Activated naive CD4-positive, alpha-beta T cell treated with anti-CD3 and anti-CD28 coated beads for 36 hours (primary cell): Measurements from ENCODE around the gene TFG. TPM values are rescaled to one million over a fixed set of nuclear protein-coding genes. Genes with fewer than 3 reads are reported as not detected.

Experiments
- CTCF ChIA-PET: fragments of 350-600 bp; sonication (Branson Sonifier 250); formaldehyde crosslinking; loops from one replicate; lab custom pipeline; 2021; ENCODE audit warnings: antibody characterized with exemption; lab: Charles Lee
- DNase-seq: peaks from one replicate; pipeline ENCODE4 v3.0.0-alpha.2; 2020
- H3K27ac Mint-ChIP-seq: one replicate; pipeline ENCODE4 v1.8.0; 2021; ENCODE audit warnings: mild to moderate bottlenecking, mixed read lengths
- H3K27me3 Mint-ChIP-seq: one replicate; pipeline ENCODE4 v1.8.0; 2021; ENCODE audit warnings: low read depth, mixed read lengths
- H3K36me3 Mint-ChIP-seq: one replicate; pipeline ENCODE4 v1.8.0; 2021; ENCODE audit warnings: low read depth, mixed read lengths
- H3K4me1 Mint-ChIP-seq: one replicate; pipeline ENCODE4 v1.8.0; 2021; ENCODE audit warnings: low read depth, mixed read lengths
- H3K4me3 Mint-ChIP-seq: one replicate; pipeline ENCODE4 v1.8.0; 2021; ENCODE audit warnings: mild to moderate bottlenecking, moderate library complexity, mixed read lengths
- H3K9me3 Mint-ChIP-seq: one replicate; pipeline ENCODE4 v1.8.0; 2021; ENCODE audit warnings: mixed read lengths
- intact Hi-C: fragments of 100-400 bp; cut with micrococcal nuclease; formaldehyde crosslinking; loops from one replicate; pipeline ENCODE4 v1.15.1; 2023
- total RNA-seq, 2 experiments: library from RNA; stranded (reverse); gene quantifications; one replicate each; pipeline ENCODE4 v1.2.3, GENCODE V29; 2021

TFG gene
- total RNA-seq, 2 experiments from 2014 or later: 45.6 to 46.0 TPM

DNA sequence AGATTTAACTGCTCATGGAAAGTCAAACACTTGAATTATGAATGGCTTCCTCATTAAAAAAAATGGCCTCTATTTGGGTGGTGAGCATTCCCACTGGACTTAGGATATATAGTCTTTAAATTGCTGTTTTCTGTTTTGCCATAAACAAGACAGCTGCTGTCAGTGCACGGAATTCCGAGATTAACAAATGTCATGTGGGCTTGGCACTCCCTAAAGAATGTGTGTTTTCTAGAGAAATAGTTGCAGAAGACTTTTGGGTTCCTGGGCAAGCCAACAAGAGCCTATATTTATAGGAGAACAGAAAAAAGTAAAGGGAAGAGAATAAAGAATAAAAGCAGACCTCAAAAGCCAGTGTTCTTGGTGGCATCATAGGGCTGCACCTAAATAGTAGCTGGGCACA lies 13.6 kb upstream of the TFG start:
- no peak overlapping the region for H3K27ac Mint-ChIP-seq
- CTCF ChIA-PET: no interaction called here
- intact Hi-C loops: no loop called here
- H3K9me3 Mint-ChIP-seq: no peaks in the 10 kb centered on the region
- H3K36me3 Mint-ChIP-seq: no peaks in the 10 kb centered on the region
- H3K27me3 Mint-ChIP-seq: peaks cover 27% of the 10 kb centered on the region
- no peak overlapping the region for H3K4me3 Mint-ChIP-seq
- DNase-seq: no peak
- H3K4me1 Mint-ChIP-seq: no peaks in the 10 kb centered on the region

DNA sequence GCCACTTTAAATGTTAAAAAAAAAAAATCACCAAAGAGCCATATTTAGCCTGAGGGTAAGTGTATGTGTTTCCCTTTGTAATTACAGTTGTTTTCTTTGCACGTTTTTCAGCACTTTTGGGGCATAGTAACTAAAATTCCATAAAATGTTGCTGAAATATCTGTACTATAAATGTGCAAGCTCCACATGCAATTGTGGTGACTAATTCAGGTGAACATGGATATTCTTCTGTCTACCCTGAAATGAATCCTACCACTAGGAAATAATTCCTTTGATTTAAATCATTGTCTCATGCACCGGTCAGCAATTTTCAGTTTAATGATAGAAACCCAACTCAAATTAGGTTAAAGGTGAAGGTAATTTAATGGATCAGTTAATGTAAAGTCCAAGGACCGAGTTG lies 13.1 kb upstream of the TFG start:
- H3K9me3 Mint-ChIP-seq: no peaks in the 10 kb centered on the region
- no peaks in the 10 kb centered on the region for H3K4me1 Mint-ChIP-seq
- H3K4me3 Mint-ChIP-seq: no peak overlapping the region
- H3K27ac Mint-ChIP-seq: no peak overlapping the region
- intact Hi-C loops: no loop called here
- CTCF ChIA-PET: no interaction called here
- no peak for DNase-seq
- H3K27me3 Mint-ChIP-seq: peaks cover 27% of the 10 kb centered on the region
- no peaks in the 10 kb centered on the region for H3K36me3 Mint-ChIP-seq

GRCh38 chr3:100697172-100697571 lies 12.1 kb upstream of the TFG start:
- Mint-ChIP-seq H3K36me3 (no peaks in the 10 kb centered on the region), H3K4me1 (no peaks in the 10 kb centered on the region), H3K27me3 (peaks cover 33% of the 10 kb centered on the region), H3K27ac (no peak overlapping the region), H3K4me3 (no peak overlapping the region), H3K9me3 (no peaks in the 10 kb centered on the region)
- intact Hi-C loops: no loop called here
- DNase-seq: no peak
- CTCF ChIA-PET: no interaction called here

DNA sequence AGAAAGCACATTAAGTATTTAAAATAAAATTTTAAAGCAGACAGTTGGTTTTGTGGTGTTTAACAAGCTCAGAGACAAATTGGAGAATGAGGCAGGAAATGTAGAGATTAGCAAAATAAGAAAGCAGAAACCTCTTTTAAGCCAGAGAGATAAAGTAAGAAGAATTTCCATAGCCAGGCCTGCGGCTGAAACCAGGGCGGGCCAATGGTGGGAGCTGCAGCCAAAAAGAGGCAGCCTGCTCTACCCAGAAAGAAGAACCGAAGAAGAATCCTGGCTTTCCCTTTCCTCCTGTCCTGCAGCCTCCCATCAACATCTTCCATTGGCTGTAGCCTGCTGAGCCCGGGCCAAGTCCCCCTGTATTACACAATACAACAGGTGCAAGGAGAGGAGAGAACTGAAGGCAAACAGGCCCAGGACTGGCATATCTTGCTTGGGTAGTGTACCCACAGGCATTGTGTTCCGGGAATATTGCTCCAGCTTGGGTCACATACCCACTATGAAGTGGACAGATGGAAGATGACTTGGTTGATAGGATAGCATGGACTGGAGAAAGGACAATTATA lies 11.5 kb upstream of the TFG start:
- Mint-ChIP-seq H3K4me3 (no peak overlapping the region), H3K9me3 (no peaks in the 10 kb centered on the region), H3K27me3 (peaks cover 37% of the 10 kb centered on the region), H3K4me1 (no peaks in the 10 kb centered on the region), H3K36me3 (no peaks in the 10 kb centered on the region), H3K27ac (no peak overlapping the region)
- no peak for DNase-seq
- intact Hi-C loops: no loop called here
- CTCF ChIA-PET: no interaction called here

- Mint-ChIP-seq H3K27ac (no peak overlapping the region), H3K4me3 (no peak overlapping the region), H3K36me3 (no peaks in the 10 kb centered on the region), H3K27me3 (peaks cover 35% of the 10 kb centered on the region), H3K9me3 (no peaks in the 10 kb centered on the region), H3K4me1 (no peaks in the 10 kb centered on the region)
- CTCF ChIA-PET: interaction anchor here (0.7 kb wide), 1 partner anchor 107 kb away, joined by 3 read pairs; no protein-coding TSS in a partner anchor
- DNase-seq: no peak
- intact Hi-C loops: no loop called here
These were observed 10.6 kb upstream of the TFG start for GRCh38 chr3:100698736-100699135.

DNA sequence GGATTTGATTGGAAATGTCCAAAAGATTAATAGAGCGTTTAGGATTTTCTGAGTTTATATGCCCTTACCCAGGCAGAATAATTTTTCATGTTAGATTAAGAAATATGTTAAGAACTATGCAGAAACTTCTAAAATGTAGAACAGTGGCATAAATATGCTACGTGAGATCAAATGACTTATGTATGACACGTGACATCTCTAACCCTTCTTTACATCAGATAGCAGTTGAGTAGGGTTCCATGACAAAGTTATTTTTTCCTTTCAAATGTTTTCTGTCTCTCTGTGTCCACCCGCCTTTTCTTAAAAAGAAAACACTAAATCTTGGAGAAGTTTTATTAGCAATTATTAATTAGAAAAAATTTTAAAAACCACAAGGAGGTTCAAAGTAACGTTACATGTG lies 8.6 kb upstream of the TFG start:
- Mint-ChIP-seq H3K27ac (no peak overlapping the region), H3K4me1 (no peaks in the 10 kb centered on the region), H3K9me3 (no peaks in the 10 kb centered on the region), H3K36me3 (no peaks in the 10 kb centered on the region), H3K4me3 (no peak overlapping the region), H3K27me3 (peaks cover 25% of the 10 kb centered on the region)
- CTCF ChIA-PET: no interaction called here
- DNase-seq: no peak
- intact Hi-C loops: no loop called here

DNA sequence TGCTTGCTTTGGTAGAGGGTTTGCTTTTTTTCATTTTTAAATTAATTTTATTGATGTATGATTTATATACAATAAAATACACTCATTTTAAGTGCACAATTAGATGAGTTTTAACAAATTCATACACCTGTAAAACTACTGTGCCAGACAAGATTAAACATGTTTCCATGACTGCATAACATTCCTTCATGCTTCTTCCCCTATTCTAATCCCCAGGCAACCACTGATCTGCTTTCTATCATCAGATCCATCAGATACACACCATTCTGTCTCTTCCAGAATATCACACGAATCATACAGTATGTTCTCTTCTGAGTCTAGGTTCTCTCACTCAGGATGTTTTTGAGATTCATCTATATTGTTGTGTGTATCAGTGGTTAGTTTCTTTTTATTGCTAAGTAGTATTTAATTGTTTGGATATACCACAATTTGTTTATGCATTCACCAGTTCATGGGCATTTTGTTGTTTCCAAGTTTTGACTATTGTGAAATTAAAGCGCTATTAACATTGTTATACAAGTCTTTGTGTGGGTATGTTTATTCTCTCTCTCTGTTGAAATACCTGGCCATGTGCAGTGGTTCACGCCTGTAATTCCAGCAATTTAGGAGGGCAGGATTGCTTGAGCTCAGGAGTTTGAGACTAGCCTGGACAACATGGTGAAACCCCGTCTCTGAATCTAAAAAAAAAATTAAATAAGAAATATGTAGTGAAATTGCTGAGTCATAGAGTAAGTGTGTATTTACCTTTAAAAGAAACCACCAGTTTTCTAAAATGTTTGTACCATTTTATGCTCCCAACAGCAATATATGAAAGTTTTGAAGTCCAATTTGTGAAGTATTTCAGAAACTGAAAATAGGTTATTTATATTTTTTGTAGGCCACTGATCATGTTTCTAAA lies 7.0 kb upstream of the TFG start:
- Mint-ChIP-seq H3K9me3 (no peaks in the 10 kb centered on the region), H3K27me3 (peaks cover 26% of the 10 kb centered on the region), H3K4me1 (no peaks in the 10 kb centered on the region), H3K27ac (no peak overlapping the region), H3K36me3 (no peaks in the 10 kb centered on the region), H3K4me3 (no peak overlapping the region)
- DNase-seq: no peak
- intact Hi-C loops: no loop called here
- CTCF ChIA-PET: no interaction called here

DNA sequence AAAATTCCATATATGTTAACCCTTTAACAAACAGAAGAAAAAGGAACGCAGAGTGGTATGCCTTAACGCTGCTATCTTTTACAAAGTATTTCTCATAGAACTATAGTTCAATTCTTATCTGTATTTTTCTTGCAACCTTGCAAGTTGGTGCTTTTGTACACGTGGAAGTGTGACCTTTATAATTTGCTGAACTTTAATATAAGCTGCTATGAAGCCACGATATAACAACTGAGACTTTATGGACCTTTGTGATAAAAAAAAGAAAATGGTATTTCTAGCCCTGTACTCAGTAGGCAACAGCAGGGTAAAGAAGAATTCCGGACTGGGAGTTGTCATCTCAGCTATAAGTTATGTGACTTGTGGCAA lies 6.3 kb upstream of the TFG start:
- no peaks in the 10 kb centered on the region for H3K36me3 Mint-ChIP-seq
- H3K4me1 Mint-ChIP-seq: no peaks in the 10 kb centered on the region
- no peak for DNase-seq
- intact Hi-C loops: no loop called here
- no peak overlapping the region for H3K27ac Mint-ChIP-seq
- CTCF ChIA-PET: no interaction called here
- H3K4me3 Mint-ChIP-seq: no peak overlapping the region
- peaks cover 26% of the 10 kb centered on the region for H3K27me3 Mint-ChIP-seq
- no peaks in the 10 kb centered on the region for H3K9me3 Mint-ChIP-seq

- CTCF ChIA-PET: no interaction called here
- no peak for DNase-seq
- Mint-ChIP-seq H3K4me1 (peaks cover 5% of the 10 kb centered on the region), H3K36me3 (no peaks in the 10 kb centered on the region), H3K4me3 (no peak overlapping the region), H3K9me3 (no peaks in the 10 kb centered on the region), H3K27me3 (peaks cover 18% of the 10 kb centered on the region), H3K27ac (no peak overlapping the region)
- intact Hi-C loops: no loop called here
These were observed 5.4 kb upstream of the TFG start for GRCh38 chr3:100703865-100704264.

DNA sequence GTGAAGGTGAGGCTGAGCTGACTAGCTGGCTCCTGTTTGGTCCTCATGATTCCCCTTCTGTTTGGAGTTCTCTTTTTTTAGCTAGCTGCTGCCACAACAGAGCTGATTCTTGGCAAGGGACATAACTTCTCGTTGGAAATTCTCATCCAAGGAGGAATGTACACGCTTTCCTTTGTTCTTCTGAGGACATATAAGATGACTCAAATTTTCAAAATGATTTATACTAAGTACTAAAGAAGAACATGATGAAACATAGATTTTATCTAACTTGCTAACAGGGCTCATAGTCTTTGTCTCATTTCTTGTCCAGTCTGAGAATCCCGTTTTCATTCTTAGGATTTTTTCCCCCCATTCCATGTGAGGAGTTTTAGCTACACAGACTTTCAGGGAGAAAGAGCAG lies 2.9 kb upstream of the TFG start:
- H3K27ac Mint-ChIP-seq: no peak overlapping the region
- H3K27me3 Mint-ChIP-seq: peaks cover 16% of the 10 kb centered on the region
- CTCF ChIA-PET: no interaction called here
- peaks cover 7% of the 10 kb centered on the region for H3K36me3 Mint-ChIP-seq
- H3K4me3 Mint-ChIP-seq: no peak overlapping the region
- H3K4me1 Mint-ChIP-seq: peaks cover 18% of the 10 kb centered on the region
- H3K9me3 Mint-ChIP-seq: peaks cover 2% of the 10 kb centered on the region
- intact Hi-C loops: no loop called here
- no peak for DNase-seq

DNA sequence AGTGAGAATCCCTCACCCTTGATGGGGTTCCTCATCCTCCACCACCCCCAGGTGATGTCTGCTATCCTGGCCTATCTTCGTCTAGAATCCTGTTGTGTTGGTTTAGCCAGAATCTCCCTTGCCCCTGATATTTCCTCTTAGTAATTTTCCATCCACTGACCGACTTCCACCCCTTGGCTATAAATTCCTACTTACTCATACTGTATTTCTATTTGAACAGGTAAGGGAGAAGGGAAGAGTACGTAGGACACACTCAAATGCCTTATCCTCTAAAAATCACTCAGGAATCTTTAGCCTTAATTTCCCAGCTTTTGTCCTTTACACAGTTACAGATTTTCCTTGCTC lies 678 bp upstream of the TFG start:
- Mint-ChIP-seq H3K27me3 (peaks cover 6% of the 10 kb centered on the region), H3K36me3 (peaks cover 19% of the 10 kb centered on the region), H3K9me3 (peaks cover 2% of the 10 kb centered on the region), H3K4me1 (peaks cover 36% of the 10 kb centered on the region), H3K4me3 (peak overlapping the region; percentile 83), H3K27ac (peak overlapping the region; percentile 97)
- DNase-seq: no peak
- intact Hi-C loops: loop anchor here (2.0 kb wide), 1 partner anchor 892 kb away; the partner anchor contains the start of gene CMSS1
- CTCF ChIA-PET: interaction anchor here (0.6 to 0.7 kb wide), 2 partner anchors 166 to 246 kb away, joined by 3 to 6 read pairs; no protein-coding TSS in a partner anchor

- H3K27me3 Mint-ChIP-seq: peaks cover 6% of the 10 kb centered on the region
- H3K36me3 Mint-ChIP-seq: peaks cover 27% of the 10 kb centered on the region
- CTCF ChIA-PET: interaction anchor here (1.0 to 1.7 kb wide), 4 partner anchors 17 to 248 kb away, joined by 4 to 5 read pairs (median 4); no protein-coding TSS in a partner anchor
These were observed 557 bp downstream of the TFG start for GRCh38 chr3:100709842-100710260.

More at GRCh38 chr3:100709842-100710260, 557 bp downstream of the TFG start:
- Mint-ChIP-seq H3K4me3 (peak overlapping the region; percentile 83), H3K27ac (peak overlapping the region; percentile 88), H3K4me1 (peaks cover 40% of the 10 kb centered on the region), H3K9me3 (peaks cover 2% of the 10 kb centered on the region)
- peak; percentile 43 for DNase-seq
- intact Hi-C loops: loop anchor here (1.0 to 10.0 kb wide), 13 partner anchors 45 to 1014 kb away; partner anchors contain the start of genes CEP97, CMSS1, LNP1 and PCNP
